T47D (cell line): ENCODE data around the gene BIN1.

Source experiments
- DNase-seq, 2 experiments: peaks; one replicate each; pipeline versions ENCODE4 v3.0.0 to v3.0.0-alpha.2; 2011 to 2012; ENCODE audit warnings: low read depth in 1 of 2, low spot score in 1 of 2
- JUND ChIP-seq: IDR thresholded peaks from 2 replicates; pipeline ENCODE4 v1.6.1; 2012; ENCODE audit warnings: low read depth
- in situ Hi-C: cut with HindIII; loops from 2 replicates; pipeline ENCODE4 v1.10.0; 2016; ENCODE audit warnings: low sequenced_read_pairs, low pct_unique_long_range_greater_than_20kb

The BIN1 gene

DNA sequence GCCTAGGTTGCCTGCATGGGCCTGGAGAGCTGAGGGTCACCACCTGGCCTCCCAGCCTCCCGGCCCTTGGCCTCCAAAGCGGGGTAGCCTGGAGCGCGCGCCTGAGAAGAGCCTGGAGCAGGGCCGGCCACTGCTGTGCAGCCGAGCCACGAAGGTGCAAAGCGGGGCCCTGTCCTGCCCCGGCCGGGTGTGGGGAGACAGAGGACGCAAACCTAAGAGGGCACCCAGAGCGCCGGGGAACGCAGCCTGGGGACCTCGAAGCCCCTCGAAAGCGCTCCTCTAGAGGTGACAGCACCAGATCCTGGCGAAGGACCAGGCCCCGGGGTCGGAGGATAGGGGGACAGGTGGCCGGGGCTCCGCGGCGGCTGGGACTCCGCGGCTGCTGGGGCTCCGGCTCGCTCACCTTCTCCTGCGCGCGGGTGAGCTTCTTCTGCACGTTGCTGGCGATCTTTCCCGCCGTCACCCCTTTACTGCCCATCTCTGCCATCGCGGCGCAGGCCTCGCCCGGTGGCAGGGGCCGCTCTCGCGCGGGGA is 430 bp downstream of the BIN1 start:
- no peak for DNase-seq
- in situ Hi-C loops, result no loop called here

DNA sequence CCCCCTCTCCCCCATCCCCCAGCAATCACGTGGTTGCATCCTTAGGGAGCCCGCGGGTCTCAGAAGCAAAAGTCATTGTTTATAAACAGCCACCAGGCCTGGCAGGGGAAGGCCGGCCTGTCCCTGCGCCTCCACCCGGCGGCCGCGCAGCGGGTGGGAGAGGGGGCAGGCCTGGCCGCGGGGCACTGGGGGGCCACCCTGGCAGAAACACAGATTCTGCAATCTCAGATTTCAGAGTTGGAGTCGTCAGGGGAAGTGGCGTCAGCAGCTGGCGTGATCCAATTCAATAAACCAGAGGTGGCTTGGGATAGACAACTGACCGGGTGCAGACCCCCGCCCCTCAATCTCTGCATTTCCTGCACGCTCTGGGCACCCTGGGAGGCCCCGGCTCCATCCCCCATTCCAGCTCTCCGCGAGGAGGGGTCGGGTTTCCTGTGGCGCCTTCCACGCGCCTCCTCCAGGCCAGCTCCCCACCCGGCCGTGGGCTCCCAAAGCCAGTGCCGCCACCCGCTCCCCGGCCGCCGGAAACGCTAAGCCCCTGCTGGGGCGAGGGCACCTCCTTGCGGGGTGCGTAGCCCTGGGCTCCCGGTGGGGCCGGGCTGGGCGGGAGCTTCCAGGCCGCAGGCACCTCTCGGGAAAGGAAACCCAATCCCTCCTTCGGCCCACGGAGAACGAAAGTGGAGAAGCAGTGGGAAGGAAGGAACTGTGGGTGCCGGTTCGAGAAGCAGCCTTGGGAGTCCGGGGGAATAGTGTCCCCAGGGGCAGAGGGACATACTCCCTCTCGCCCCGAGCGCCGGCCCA is 1.1 kb downstream of the BIN1 start:
- no peak for DNase-seq
- no peak for TF ChIP-seq JUND
- in situ Hi-C loops, result no loop called here

More for the DNA sequence above, 430 bp downstream of the BIN1 start:
- TF ChIP-seq JUND, result no peak

GRCh38 chr2:127104881-127105655 is 1.9 kb downstream of the BIN1 start:
- no peak for TF ChIP-seq JUND
- DNase-seq, result no peak
- in situ Hi-C loops, result no loop called here

GRCh38 chr2:127104166-127104660 is 2.7 kb downstream of the BIN1 start:
- in situ Hi-C loops, result no loop called here
- no peak for DNase-seq
- TF ChIP-seq JUND, result no peak

- no peak for TF ChIP-seq JUND
- in situ Hi-C loops, result no loop called here
- no peak for DNase-seq
Measured at GRCh38 chr2:127103243-127104165, 3.5 kb downstream of the BIN1 start.

DNA sequence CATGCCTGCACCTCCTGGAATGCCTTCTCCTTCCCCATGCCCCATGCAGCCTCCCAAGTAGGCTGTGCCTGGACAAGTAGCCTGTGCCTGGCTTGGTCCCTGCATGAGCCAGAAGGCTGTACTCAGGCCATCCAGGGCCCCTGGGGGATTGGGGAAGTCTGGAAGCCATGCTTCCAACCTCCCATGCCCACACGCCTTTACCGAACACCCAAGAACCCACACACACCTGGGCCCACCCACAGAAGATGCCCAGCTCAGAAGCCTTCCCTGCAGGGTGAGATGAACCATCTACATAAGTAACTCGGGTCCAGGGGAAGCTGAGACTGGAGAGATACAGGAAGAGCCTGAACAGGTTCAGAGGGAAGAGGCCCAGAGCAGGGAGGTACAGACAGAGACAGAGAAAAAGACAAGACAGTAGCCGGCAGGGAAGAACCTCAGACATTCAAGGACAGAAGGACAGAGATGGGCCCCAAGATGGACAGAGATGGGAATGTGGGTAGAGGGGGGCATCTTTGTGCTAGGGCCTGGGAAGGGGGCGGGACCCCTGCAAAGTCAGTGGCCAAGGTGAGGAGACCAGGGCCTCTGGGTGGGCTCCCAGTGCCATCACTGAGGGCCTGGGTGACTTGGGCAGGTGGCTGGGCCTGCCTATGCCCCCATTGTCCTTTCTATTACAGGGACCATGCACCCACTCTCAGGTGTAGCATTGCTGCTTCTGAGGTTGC is 4.3 kb downstream of the BIN1 start:
- TF ChIP-seq JUND, result no peak
- in situ Hi-C loops, result no loop called here
- DNase-seq, result no peak

DNA sequence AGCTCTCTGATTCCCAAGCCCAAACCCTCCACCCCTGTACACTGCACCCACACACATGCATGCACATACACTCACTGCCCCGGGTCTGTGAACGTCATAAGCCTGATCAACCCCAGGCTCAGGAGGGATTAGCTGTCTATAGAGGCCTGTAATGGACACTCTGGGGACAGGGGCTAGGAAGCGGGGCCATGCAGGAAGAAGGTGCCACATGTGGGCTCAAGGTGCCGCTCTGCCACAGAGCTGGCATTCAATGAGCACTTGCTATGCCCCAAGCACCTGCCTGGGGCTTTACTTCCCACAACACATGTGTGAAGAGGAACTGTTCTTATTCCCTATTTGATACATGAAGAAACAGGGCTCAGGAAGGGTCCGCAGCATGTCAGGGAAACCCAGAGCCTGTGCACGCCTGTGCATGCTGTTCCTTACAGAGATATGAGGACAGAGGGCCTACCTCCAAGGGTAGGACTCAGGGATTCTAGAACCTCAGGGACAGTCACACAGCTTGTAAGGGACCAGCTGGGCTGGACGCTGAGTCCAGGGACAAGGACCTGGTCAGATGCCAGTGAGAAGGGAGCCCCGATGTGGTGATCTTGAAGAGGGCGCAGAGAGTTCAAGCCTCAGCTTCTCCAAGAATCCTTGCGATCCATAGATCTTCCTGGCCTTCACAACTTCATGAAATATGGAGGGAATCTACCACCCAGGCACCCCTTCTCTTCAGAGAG is 5.0 kb downstream of the BIN1 start:
- in situ Hi-C loops, result no loop called here
- TF ChIP-seq JUND, result no peak
- no peak for DNase-seq

- in situ Hi-C loops, result no loop called here
- DNase-seq, result no peak
- no peak for TF ChIP-seq JUND
Measured at GRCh38 chr2:127101048-127101611, 5.8 kb downstream of the BIN1 start.

DNA sequence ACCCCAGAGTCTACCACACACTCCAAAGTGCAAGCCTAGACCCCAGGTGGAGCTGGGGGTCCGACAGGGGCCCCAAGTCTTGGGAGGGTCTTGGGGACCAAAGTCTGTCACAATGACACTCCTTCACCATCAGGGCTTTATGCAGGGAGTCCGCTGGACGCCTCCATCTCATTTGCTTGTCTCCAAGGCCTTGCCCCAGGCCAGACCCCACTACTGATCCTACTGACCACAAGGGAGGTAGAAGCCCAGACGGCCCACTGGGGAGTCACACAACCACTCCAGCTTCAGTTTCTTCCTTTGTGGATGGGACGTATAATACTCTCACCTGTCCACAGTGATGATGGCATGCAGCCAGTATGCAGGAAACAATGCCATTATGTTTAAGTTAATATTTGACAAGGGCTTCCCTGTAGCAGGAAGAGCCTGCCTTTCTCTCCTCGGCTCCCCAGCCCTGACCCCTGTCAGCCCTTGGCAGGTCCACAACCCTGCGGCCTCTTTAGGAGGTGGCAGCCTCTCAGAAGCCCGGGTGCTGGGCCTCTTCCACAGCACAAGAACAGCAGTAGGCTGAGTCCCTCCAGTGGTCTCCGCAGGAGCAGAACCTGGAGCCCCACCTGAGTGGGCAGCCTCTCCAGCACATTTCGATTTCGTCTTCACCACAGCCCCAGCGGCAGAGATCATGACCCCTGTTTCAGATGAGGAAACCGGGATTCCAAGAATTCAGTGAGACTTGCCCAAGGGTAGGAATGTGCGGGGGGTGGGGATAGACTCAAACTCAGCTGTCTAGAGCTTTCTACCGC is 6.5 kb downstream of the BIN1 start:
- in situ Hi-C loops, result no loop called here
- DNase-seq, result peak; percentile 32 to 78
- TF ChIP-seq JUND, result no peak

- TF ChIP-seq JUND, result no peak
- DNase-seq, result no peak
- in situ Hi-C loops, result no loop called here
Measured at GRCh38 chr2:127098711-127099110, 8.2 kb downstream of the BIN1 start.
